Measurements from ENCODE around the gene PSMB7.

DNA sequence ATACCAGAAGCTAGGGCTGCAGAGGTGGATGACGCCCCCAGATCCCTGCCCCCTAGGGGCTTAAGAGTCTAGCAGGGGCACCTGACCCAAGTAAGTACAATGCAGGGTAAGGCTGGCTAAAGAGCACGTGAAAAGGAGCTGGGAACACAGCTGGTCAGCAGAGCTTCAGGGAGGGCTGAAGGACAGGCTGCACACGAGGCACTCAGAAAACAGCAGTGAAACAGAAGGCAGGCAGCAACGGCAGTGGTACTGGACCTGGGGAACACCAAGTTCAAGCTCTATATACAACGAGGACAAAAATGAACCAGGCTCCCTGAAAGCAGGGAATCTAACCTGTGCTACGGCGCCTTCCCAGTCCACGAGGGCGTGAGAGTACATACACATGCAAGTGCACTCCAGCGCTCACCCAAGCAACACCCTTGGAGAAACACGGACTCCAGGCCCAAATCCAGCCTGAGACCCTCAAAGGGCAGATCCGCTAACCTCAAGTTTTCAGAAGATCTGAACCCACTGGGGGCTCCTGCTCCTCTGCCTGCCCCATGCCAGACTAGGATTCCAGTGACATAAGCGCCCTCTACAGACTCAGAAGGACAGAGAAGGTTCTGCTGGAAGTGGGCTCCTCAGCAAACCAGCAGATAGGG is 57.4 kb downstream of the PSMB7 start:
- TF ChIP-seq, protein P1, sequence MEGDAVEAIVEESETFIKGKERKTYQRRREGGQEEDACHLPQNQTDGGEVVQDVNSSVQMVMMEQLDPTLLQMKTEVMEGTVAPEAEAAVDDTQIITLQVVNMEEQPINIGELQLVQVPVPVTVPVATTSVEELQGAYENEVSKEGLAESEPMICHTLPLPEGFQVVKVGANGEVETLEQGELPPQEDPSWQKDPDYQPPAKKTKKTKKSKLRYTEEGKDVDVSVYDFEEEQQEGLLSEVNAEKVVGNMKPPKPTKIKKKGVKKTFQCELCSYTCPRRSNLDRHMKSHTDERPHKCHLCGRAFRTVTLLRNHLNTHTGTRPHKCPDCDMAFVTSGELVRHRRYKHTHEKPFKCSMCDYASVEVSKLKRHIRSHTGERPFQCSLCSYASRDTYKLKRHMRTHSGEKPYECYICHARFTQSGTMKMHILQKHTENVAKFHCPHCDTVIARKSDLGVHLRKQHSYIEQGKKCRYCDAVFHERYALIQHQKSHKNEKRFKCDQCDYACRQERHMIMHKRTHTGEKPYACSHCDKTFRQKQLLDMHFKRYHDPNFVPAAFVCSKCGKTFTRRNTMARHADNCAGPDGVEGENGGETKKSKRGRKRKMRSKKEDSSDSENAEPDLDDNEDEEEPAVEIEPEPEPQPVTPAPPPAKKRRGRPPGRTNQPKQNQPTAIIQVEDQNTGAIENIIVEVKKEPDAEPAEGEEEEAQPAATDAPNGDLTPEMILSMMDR (conservative IDR thresholded peaks at IDR 0.05 in 1 of 2, IDR thresholded peaks at IDR 0.05 in 1 of 2; ENCODE audit: low read depth in 1 of 2, low read length in 2 of 2) = no peak
- no peak for TF ChIP-seq EZH2 (IDR thresholded peaks at IDR 0.05; ENCODE audit: low read length, missing control alignments)
